GM12878 (cell line): ENCODE results near the gene C5orf15. TPM values are rescaled to one million over a fixed set of nuclear protein-coding genes. Genes with fewer than 3 reads are reported as not detected.

ENCODE experiments used
- ATAC-seq: fragments of 200-7000 bp; cut with Tn5 transposase; 3 replicates; pipeline ENCODE4 v1.9.1; 2020; ENCODE audit warnings: mild to moderate bottlenecking, moderate library complexity
- BruUV-seq: library from RNA; stranded (reverse); fragments of 400-500 nt; replicated peaks from 2 replicates; lab custom pipeline; 2021; lab: Mats Ljungman, UMichigan
- CTCF ChIA-PET: fragments of 300-600 bp; sonication (Branson Sonifier 250); formaldehyde crosslinking; extraction: SDS; loops from one replicate; lab custom pipeline; 2021; ENCODE audit warnings: inconsistent platforms; lab: Yijun Ruan, JAX
- POLR2A ChIA-PET: fragments of 350-600 bp; formaldehyde crosslinking; extraction: SDS; loops from one replicate; lab custom pipeline; 2021; ENCODE audit warnings: inconsistent platforms; lab: Charles Lee
- RAD21 ChIA-PET: fragments of 300-600 bp; sonication (Branson Sonifier 250); formaldehyde crosslinking; loops from one replicate; lab custom pipeline; 2023; ENCODE audit warnings: antibody characterized with exemption; ENCODE audit not compliant: unreplicated experiment; lab: Charles Lee
- SMC1A ChIA-PET: fragments of 300-600 bp; sonication (Branson Sonifier 250); formaldehyde crosslinking; loops from one replicate; lab custom pipeline; 2023; ENCODE audit not compliant: unreplicated experiment, uncharacterized antibody; lab: Charles Lee
- DNase-seq: peaks from one replicate; pipeline ENCODE4 v3.0.0-alpha.2; 2011; ENCODE audit warnings: low read depth, low spot score
- FAIRE-seq: peaks from 3 replicates; lab custom pipeline; 2011; peaks lifted over from hg19 to GRCh38; lab: Jason Lieb, UNC
- H2AFZ ChIP-seq: 2 replicates; pipeline ENCODE4 v1.6.0; 2011; ENCODE audit warnings: low read depth, low read length, control low read depth; ENCODE audit not compliant: control insufficient read depth
- H3K27ac ChIP-seq: 2 replicates; pipeline ENCODE4 v1.5.1; 2011; ENCODE audit warnings: control low read depth; ENCODE audit not compliant: control insufficient read depth, insufficient read depth
- H3K27me3 ChIP-seq, 2 experiments: replicated peaks in 1 of 2; 2 replicates each; pipeline versions ENCODE4 v1.6.0 to v1.6.1; 2011; ENCODE audit warnings: low read length in 1 of 2; ENCODE audit not compliant: control insufficient read depth in 2 of 2, insufficient read depth in 2 of 2
- H3K36me3 ChIP-seq, 2 experiments: 2 replicates each; pipeline ENCODE4 v1.5.1; 2011; ENCODE audit warnings: low read length in 1 of 2; ENCODE audit not compliant: control insufficient read depth in 2 of 2, insufficient read depth in 2 of 2
- H3K4me1 ChIP-seq: 2 replicates; pipeline ENCODE4 v1.6.1; 2011; ENCODE audit warnings: mild to moderate bottlenecking, low read length, moderate library complexity, mixed read lengths; ENCODE audit not compliant: control insufficient read depth, insufficient read depth
- H3K4me2 ChIP-seq: 2 replicates; pipeline ENCODE4 v1.6.0; 2011; ENCODE audit warnings: control low read depth; ENCODE audit not compliant: control insufficient read depth, insufficient read depth
- H3K4me3 ChIP-seq: fragments of 200-600 bp; sonication (generic); 2 replicates; pipeline ENCODE4 v1.5.1; 2016
- H3K79me2 ChIP-seq: 2 replicates; pipeline ENCODE4 v1.6.0; 2011; ENCODE audit warnings: low read length; ENCODE audit not compliant: control insufficient read depth, insufficient read depth
- H3K9ac ChIP-seq: 2 replicates; pipeline ENCODE4 v1.8.0; 2011; ENCODE audit warnings: low read length, control low read depth, mixed read lengths; ENCODE audit not compliant: control insufficient read depth, insufficient read depth
- H3K9me3 ChIP-seq: replicated peaks from 3 replicates; pipeline ENCODE4 v1.5.1; 2011; ENCODE audit warnings: mild to moderate bottlenecking, low read length; ENCODE audit not compliant: control insufficient read depth, insufficient read depth
- H4K20me1 ChIP-seq: 2 replicates; pipeline ENCODE4 v1.6.0; 2011; ENCODE audit not compliant: control insufficient read depth, insufficient read depth
- ATF7 ChIP-seq: fragments of 450-650 bp; IDR thresholded peaks from 2 replicates; pipeline ENCODE4 v1.6.1; 2016; ENCODE audit warnings: low read depth, mild to moderate bottlenecking
- CBX3 ChIP-seq: fragments of 200-600 bp; sonication (generic); IDR thresholded peaks from 2 replicates; pipeline ENCODE4 v1.6.1; 2016; ENCODE audit warnings: low read depth, borderline replicate concordance
- CREB1 ChIP-seq: IDR thresholded peaks from 2 replicates; pipeline ENCODE4 v1.6.1; 2012; ENCODE audit warnings: low read depth, mild to moderate bottlenecking, inconsistent platforms
- EP300 ChIP-seq, 2 experiments: fragments of 150-350 bp in 1 of 2; IDR thresholded peaks; 2 replicates each; pipeline ENCODE4 v1.6.1; 2011 to 2012; ENCODE audit warnings: low read depth in 2 of 2, low read length in 2 of 2, borderline replicate concordance in 1 of 2, improper control_type of control experiment in 1 of 2, inconsistent platforms in 1 of 2; ENCODE audit not compliant: control insufficient read depth in 1 of 2
- IKZF1 ChIP-seq: fragments of 450-650 bp; conservative IDR thresholded peaks from 2 replicates; pipeline ENCODE4 v1.6.1; 2017; ENCODE audit warnings: antibody characterized with exemption, mild to moderate bottlenecking
- IKZF2 ChIP-seq, 2 experiments: fragments of 450-650 bp; IDR thresholded peaks; 2 replicates each; pipeline ENCODE4 v1.6.1; 2017; ENCODE audit warnings: mild to moderate bottlenecking in 2 of 2, moderate library complexity in 2 of 2
- JUND ChIP-seq: IDR thresholded peaks from 2 replicates; pipeline ENCODE4 v1.6.1; 2012; ENCODE audit warnings: low read depth, mild to moderate bottlenecking, low read length, improper control_type of control experiment, moderate library complexity
- MEF2A ChIP-seq: IDR thresholded peaks from 2 replicates; pipeline ENCODE4 v1.6.1; 2011; ENCODE audit warnings: low read depth, mild to moderate bottlenecking, low read length, moderate library complexity; ENCODE audit not compliant: insufficient read depth
- MXI1 ChIP-seq: fragments of 150-350 bp; IDR thresholded peaks from 2 replicates; pipeline ENCODE4 v1.6.1; 2011; ENCODE audit warnings: low read depth, mild to moderate bottlenecking, inconsistent platforms, low read length, improper control_type of control experiment
- NBN ChIP-seq: fragments of 450-650 bp; IDR thresholded peaks from 2 replicates; pipeline ENCODE4 v1.6.1; 2016
- NFIC ChIP-seq: IDR thresholded peaks from 2 replicates; pipeline ENCODE4 v1.6.1; 2012; ENCODE audit warnings: low read depth, mild to moderate bottlenecking, inconsistent platforms, low read length, moderate library complexity
- SPI1 ChIP-seq: IDR thresholded peaks from 2 replicates; pipeline ENCODE4 v1.6.1; 2011; ENCODE audit warnings: low read depth, mild to moderate bottlenecking, low read length, moderate library complexity, borderline replicate concordance; ENCODE audit not compliant: insufficient read depth
- SRF ChIP-seq, 2 experiments: IDR thresholded peaks; 2 replicates each; pipeline ENCODE4 v1.6.1; 2011; ENCODE audit warnings: low read depth in 2 of 2, low read length in 2 of 2, mild to moderate bottlenecking in 1 of 2, moderate library complexity in 1 of 2
- TAF1 ChIP-seq: IDR thresholded peaks from 2 replicates; pipeline ENCODE4 v1.6.1; 2011; ENCODE audit warnings: mild to moderate bottlenecking, low read depth, low read length, borderline replicate concordance
- TCF7 ChIP-seq: IDR thresholded peaks from 2 replicates; pipeline ENCODE4 v1.6.1; 2014; ENCODE audit warnings: antibody characterized with exemption, borderline replicate concordance
- USF1 ChIP-seq: IDR thresholded peaks from 2 replicates; pipeline ENCODE4 v1.6.1; 2011; ENCODE audit warnings: borderline replicate concordance, low read depth, mild to moderate bottlenecking, moderate library complexity, mixed read lengths, low read length; ENCODE audit not compliant: insufficient read depth; ENCODE audit errors: extremely low read length
- YY1 ChIP-seq: IDR thresholded peaks from 2 replicates; pipeline ENCODE4 v1.6.1; 2011; ENCODE audit warnings: low read depth, mild to moderate bottlenecking, low read length
- ZBED1 ChIP-seq: IDR thresholded peaks from 2 replicates; pipeline ENCODE4 v1.6.1; 2016; ENCODE audit warnings: borderline replicate concordance
- ZBTB4 ChIP-seq: fragments of 450-650 bp; formaldehyde crosslinking; IDR thresholded peaks from 2 replicates; pipeline ENCODE4 v1.4.0; 2022; ENCODE audit warnings: mild to moderate bottlenecking, moderate library complexity
- WGBS: methylation state at CpG from one replicate; pipeline ENCODE4 v1.1.6; 2016; ENCODE audit warnings: low lambda C conversion rate; ENCODE audit not compliant: insufficient replicate concordance, insufficient coverage; ENCODE audit errors: missing lambda C conversion rate; 5-methylcytosine and 5-hydroxymethylcytosine counted together
- in situ Hi-C: fragments of 300-500 bp; cut with MboI; formaldehyde crosslinking; loops from 9 replicates; pipeline ENCODE4 v1.14.3; 2018; ENCODE audit warnings: mixed read lengths
- intact Hi-C: fragments of 100-400 bp; cut with micrococcal nuclease; formaldehyde crosslinking; loops from one replicate; pipeline ENCODE4 v1.14.2; 2022; ENCODE audit not compliant: unreplicated experiment
- polyA plus RNA-seq, 11 experiments: library from polyadenylated mRNA; depleted of rRNA in 4 of 11; unstranded in 6 of 11; stranded (reverse) in 5 of 11; fragments of >200 nt; fragmentation: Nextera tagmentation in 4 of 11; fragmentation: Illumina TruSeq in 1 of 11; extraction: Ambion mirVana in 4 of 11; extraction: Trizol in 1 of 11; gene quantifications; 1 replicate in 1 of 11; 2 replicates in 10 of 11; pipeline versions ENCODE4 v1.2.1 to v1.2.3, GENCODE V29; 2011 to 2016; ENCODE audit warnings: inconsistent platforms in 2 of 11, missing spikeins in 2 of 11, low read depth in 1 of 11
- total RNA-seq, 4 experiments: library from RNA; depleted of rRNA in 3 of 4; stranded (reverse); fragments of >200 nt in 3 of 4; fragmentation: Illumina TruSeq in 1 of 4; extraction: Trizol in 1 of 4; gene quantifications; 2 replicates each; pipeline versions ENCODE4 v1.2.1 to v1.2.3, GENCODE V29; 2013 to 2021

The C5orf15 gene
- total and polyA plus RNA-seq, 10 of the 15 experiments (the other 5 are each of a cell fraction or from before 2014, with no cell fraction given) = 21.7 to 69.6 (median 46.0) TPM

GRCh38 chr5:133957591-133957990, 10.8 kb downstream of the C5orf15 start:
- RAD21 ChIA-PET = interaction anchor here (0.7 to 3.1 kb wide), 8 partner anchors 12 to 534 kb away, joined by 3 to 19 read pairs (median 4); no protein-coding TSS in a partner anchor
- in situ Hi-C loops = no loop called here
- 0% methylated on average over 1 of the region's 1 CpG for WGBS
- TF ChIP-seq IKZF1 (peak; percentile 52; the same call in 1 of the 2 replicates), ZBTB4 (CRISPR knock-in tag) (no peak), SRF (IDR thresholded peaks at IDR 0.05; ENCODE audit: low read depth in 2 of 2, low read length in 2 of 2) (no peak), CBX3 (no peak), CREB1 (peak; percentile 33; the same call in 1 of the 2 replicates), NBN (0 out of 2 replicates have a peak, but pooled peaks have one; percentile 14), TAF1 (peak; percentile 7; the same call in 1 of the 2 replicates), MEF2A (peak; percentile 77; the same call in 1 of the 2 replicates), ZBED1 (peak; percentile 48; the same call in 1 of the 2 replicates), TCF7 (peak; percentile 48), YY1 (peak; percentile 71; the same call in 1 of the 2 replicates), ATF7 (0 out of 2 replicates have a peak, but pooled peaks have one; percentile 20), SPI1 (peak; percentile 62; the same call in 1 of the 2 replicates), JUND (peak; percentile 77; the same call in 1 of the 2 replicates), MXI1 (no peak), NFIC (peak; percentile 81), IKZF2 (IDR thresholded peaks at IDR 0.05) (peak; percentile 46 to 52; a peak in 3 of 4 replicates), USF1 (no peak), EP300 (IDR thresholded peaks at IDR 0.05; ENCODE audit: borderline replicate concordance in 1 of 2, control insufficient read depth in 1 of 2, low read depth in 2 of 2, low read length in 2 of 2) (0 out of 4 replicates have a peak, but pooled peaks of 1 of the 2 experiments have one; percentile 24)

More at GRCh38 chr5:133957591-133957990, 10.8 kb downstream of the C5orf15 start:
- Histone ChIP-seq H3K9me3 (no peaks in the 10 kb centered on the region), H4K20me1 (no peaks in the 10 kb centered on the region), H3K79me2 (peaks cover 17% of the 10 kb centered on the region), H3K27me3 (no peaks in the 10 kb centered on the region), H3K36me3 (peaks cover 1 to 11% of the 10 kb centered on the region in 2 experiments; a peak in 1 of 4 replicates), H3K4me1 (peaks cover 13% of the 10 kb centered on the region), H3K4me2 (peak overlapping the region; percentile 84), H3K27ac (peak overlapping the region; percentile 87), H2AFZ (peak overlapping the region; percentile 49), H3K4me3 (peak overlapping the region; percentile 42), H3K9ac (peak overlapping the region; percentile 49)
- FAIRE-seq (peak; percentile 89), DNase-seq (peak; percentile 74), ATAC-seq (peak; percentile 90)
- CTCF ChIA-PET = interaction anchor here (1.2 to 2.6 kb wide), 6 partner anchors 12 to 64 kb away, joined by 3 to 10 read pairs (median 6); no protein-coding TSS in a partner anchor
- no TSS peak for BruUV-seq
- intact Hi-C loops = no loop called here
- SMC1A ChIA-PET = interaction anchor here (1.3 to 3.4 kb wide), 4 partner anchors 9 to 21 kb away, joined by 5 to 20 read pairs (median 7); no protein-coding TSS in a partner anchor
- POLR2A ChIA-PET = interaction anchor here (0.5 to 2.9 kb wide), 6 partner anchors 9 to 856 kb away, joined by 3 to 12 read pairs (median 4); partner anchors contain the start of gene C5orf15
